ENCODE measurements around the gene MPPE1.
A peak's percentile ranks its signal among the peaks of the same experiment; 100 is the strongest.
"Not testable (repeated sequence)": the region's sequence is repeated elsewhere in the genome, so short reads cannot be mapped to it uniquely, and the experiment has no call there.

Gene MPPE1

GRCh38 chr18:11880586-11881304 is 27.4 kb downstream of the MPPE1 start:
- peak; percentile 85 for DNase-seq

GRCh38 chr18:11877497-11878135 is 30.5 kb downstream of the MPPE1 start:
- DNase-seq: no peak

- no peak for DNase-seq
These were observed 33.4 kb downstream of the MPPE1 start for GRCh38 chr18:11874676-11875075.

DNA sequence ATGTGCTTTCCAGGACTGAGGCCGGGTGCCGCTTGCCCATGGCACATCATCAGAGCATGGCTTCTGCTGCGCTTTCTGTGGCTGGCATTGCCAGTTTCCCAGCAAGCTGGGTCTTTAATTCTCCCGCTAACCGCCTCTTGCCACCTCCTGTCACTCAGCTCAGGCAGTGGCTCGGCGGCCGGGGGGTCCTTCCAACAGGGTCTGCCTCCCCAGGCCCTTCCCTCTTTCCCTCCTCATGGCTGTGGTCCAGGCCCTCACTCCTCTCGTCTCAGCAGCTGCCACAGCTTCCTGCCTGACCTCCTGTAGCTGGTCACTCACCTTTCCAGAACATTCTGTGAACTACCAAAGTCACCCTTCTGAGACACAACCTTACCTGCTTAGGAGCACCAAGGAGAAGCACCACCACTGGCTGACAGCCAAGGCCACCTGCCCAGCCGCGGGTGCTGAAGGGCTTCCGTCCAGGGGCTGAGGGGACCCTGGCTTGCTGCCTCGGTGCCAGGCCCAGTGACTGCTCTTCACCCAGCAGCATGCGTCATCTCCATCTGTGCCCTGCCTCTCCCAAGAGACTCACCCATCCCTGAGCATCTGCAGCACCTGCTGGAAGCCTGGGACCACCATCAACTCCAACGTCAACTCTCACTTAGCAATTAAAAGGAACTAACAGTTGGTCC is 34.3 kb downstream of the MPPE1 start:
- DNase-seq: no peak

- DNase-seq: peak; percentile 61
These were observed 35.5 kb downstream of the MPPE1 start for GRCh38 chr18:11872479-11873136.

DNA sequence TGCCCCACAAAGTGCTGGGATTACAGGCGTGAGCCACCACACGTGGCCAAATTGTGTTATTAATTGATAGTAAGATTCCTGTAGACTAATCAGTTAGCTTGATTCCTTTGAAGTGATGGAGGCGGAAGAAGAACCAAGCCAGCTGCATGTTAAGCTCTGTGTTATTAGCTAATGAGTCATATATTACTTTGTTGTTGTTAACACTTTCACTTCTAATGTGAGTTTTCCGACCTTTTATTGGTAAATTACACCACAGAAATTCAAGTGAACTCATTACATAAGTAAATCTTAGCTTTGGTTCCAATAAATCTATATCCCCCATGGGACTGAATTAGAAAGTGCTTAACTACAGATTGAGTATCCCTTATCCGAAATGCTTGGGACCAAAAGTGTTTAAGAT is 36.6 kb downstream of the MPPE1 start:
- DNase-seq: no peak

GRCh38 chr18:11868230-11868629 is 39.9 kb downstream of the MPPE1 start:
- DNase-seq: no peak

GRCh38 chr18:11866764-11867163 is 41.4 kb downstream of the MPPE1 start:
- DNase-seq: no peak

- no peak for DNase-seq
These were observed 41.8 kb downstream of the MPPE1 start for GRCh38 chr18:11866329-11866728.

DNA sequence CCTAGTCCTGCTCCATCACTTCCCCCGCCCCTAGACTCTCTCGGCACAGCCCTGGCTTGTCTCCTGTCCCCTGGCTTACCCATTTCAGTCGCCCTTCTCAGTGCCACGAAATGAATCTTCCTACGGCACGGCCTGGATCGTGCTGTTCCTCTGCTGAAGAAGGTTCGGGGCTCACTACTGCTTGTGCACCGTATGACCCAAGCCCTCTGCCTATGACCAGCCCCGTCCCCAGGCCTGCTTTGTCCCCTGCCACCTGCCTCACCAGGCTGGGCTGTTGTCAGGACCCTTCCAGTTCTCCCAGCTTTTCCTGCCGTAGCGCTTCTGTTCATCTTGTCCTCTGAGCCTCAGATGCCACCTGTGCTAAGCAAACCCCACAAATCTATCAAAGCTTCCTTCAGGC is 43.0 kb downstream of the MPPE1 start:
- no peak for DNase-seq

DNA sequence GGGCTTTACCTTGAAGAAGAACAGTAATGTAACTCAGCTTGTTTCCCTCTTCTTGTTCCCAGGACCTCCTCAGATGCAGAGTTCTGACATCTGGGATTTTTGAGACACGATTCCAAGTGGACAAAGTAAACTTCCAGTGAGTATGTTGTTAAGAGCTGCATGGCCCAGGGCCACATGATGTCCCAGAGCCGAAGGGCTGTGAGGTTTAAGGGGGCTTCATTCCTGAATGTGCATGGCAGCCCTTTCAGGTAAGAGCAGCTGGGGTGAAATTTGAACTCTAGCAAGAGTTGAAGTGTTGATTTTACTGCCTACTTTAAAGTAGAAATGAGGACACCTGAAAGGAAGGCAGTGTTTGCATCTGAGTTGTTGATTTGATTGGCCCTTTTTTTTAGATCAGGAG is 43.6 kb downstream of the MPPE1 start:
- no peak for DNase-seq

DNA sequence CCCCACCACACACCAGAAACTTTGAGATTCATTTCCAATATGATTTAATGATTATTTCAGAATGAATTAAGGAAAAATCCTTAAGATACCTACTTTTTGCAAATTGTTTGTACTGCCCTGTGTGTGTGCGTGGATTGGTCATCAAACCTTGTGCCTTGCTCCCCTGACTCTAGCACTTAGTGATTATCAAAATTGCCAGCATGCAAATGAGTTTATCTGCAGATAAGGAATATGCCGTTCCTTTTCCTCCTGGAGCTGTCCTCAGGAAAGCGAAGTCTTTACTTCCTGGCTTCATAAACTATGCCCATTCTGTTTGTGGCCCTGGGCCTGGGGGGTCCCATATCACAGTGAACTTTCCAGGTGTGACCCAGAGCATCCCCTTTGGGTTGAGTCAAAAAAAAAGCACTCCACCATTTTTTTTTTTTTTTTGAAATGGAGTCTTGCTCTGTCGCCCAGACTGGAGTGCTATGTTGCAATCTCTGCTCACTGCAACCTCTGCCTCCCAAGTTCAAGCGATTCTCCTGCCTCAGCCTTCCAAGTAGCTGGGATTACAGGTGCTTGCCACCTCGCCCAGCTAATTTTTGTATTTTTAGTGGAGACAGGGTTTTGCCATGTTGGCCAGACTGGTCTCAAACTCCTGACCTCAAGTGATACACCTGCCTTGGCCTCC is 45.5 kb downstream of the MPPE1 start:
- no peak for DNase-seq

GRCh38 chr18:11861583-11862288 is 46.4 kb downstream of the MPPE1 start:
- no peak for DNase-seq

- DNase-seq: no peak
These were observed 47.3 kb downstream of the MPPE1 start for GRCh38 chr18:11860594-11861450.

GRCh38 chr18:11859903-11860407 is 48.2 kb downstream of the MPPE1 start:
- DNase-seq: no peak

GRCh38 chr18:11859282-11859830 is 48.8 kb downstream of the MPPE1 start:
- DNase-seq: no peak

DNA sequence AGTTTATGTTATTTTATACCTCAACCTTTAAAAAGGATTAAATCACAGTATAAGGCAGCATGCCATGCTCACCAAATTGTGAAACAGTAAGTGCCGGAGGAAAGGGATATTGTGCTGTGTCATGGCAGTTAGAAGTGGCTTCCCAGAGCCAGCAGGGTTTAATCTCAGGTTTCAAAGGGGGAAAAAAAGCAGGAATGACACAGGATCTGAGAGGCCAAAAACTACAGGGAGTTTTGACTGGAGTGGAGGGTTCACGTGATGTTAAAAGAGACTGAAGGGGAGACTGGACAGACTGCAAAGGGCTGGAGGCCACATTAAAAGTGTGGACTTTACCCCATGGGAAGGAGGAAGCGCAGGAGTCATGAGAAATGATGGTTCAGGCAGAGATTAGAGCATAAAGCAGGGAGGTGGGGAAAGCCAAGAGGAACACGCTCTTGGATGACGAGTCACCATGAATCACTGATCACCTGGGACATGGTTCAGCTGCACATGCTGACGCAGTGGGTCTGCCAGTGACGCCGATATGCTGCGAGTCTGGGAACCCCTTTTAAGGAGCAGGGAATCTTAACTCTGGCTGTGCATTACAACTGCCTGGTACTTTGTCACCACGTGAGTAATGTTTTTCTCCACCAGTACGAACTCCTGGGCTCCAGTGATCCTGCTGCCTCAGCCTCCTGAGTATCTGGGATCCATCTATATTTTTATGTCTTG is 50.8 kb downstream of the MPPE1 start:
- no peak for DNase-seq

DNA sequence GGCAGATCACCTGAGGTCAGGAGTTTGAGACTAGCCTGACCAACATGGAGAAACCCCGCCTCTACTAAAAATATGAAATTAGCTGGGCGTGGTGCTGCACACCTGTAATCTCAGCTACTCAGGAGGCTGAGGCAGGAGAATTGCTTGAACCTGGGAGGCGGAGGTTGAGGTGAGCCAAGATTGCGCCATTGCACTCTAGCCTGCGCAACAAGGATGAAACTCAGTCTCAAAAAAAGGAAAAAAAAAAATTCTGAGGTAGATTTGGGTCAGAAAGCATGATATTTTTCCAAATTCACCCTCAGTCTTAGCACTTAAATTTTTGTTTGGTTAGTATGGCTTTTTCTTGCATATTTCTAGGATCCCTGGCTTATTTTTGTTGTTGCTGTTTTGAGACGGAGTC is 53.6 kb downstream of the MPPE1 start:
- not testable (repeated sequence) for DNase-seq

GRCh38 chr18:11851806-11852337 is 56.2 kb downstream of the MPPE1 start:
- peak; percentile 51 for DNase-seq

Data from hematopoietic multipotent progenitor cell treated with erythropoietin and hydrocortisone succinate and interleukin-3 and kit ligand, for 6 days (in vitro differentiated cells).